ENCODE results near the gene TMEM271. TPM values are rescaled to one million over a fixed set of nuclear protein-coding genes. Genes with fewer than 3 reads are reported as not detected.

Gene TMEM271
- total and polyA plus RNA-seq, 4 donors, result not detected

- no peaks in the 10 kb centered on the region for H3K27me3 ChIP-seq (ENCODE audit: control insufficient read depth in 4 of 4, insufficient read depth in 4 of 4, low read length in 3 of 4)
- 89% methylated on average over 19 of the region's 19 CpGs for WGBS
- no peak for TF ChIP-seq RXRA (IDR thresholded peaks at IDR 0.05)
- TF ChIP-seq CTCF (IDR thresholded peaks at IDR 0.05; ENCODE audit: low read depth, low read length, missing input control), result no peak
- TF ChIP-seq NR2F2 (IDR thresholded peaks at IDR 0.05), result no peak
- TF ChIP-seq YY1 (IDR thresholded peaks at IDR 0.05), result no peak
- no peak for TF ChIP-seq JUND (IDR thresholded peaks at IDR 0.05)
- TF ChIP-seq EGR1 (IDR thresholded peaks at IDR 0.05; ENCODE audit: low read depth in 2 of 2), result no peak
- no peak for TF ChIP-seq MAX (IDR thresholded peaks at IDR 0.05)
- no peak for TF ChIP-seq REST (IDR thresholded peaks at IDR 0.05)
- TF ChIP-seq HNF4G (IDR thresholded peaks at IDR 0.05), result no peak
- no peak for TF ChIP-seq RAD21 (IDR thresholded peaks at IDR 0.05)
- TF ChIP-seq TAF1 (conservative IDR thresholded peaks at IDR 0.05), result no peak
- TF ChIP-seq GABPA (IDR thresholded peaks at IDR 0.05 in 1 of 2, conservative IDR thresholded peaks at IDR 0.05 in 1 of 2), result no peak
- no peak for TF ChIP-seq FOXA2 (IDR thresholded peaks at IDR 0.05)
- TF ChIP-seq HNF4A (conservative IDR thresholded peaks at IDR 0.05), result no peak
- no peak for TF ChIP-seq FOXA1 (IDR thresholded peaks at IDR 0.05)
- TF ChIP-seq ATF3 (IDR thresholded peaks at IDR 0.05), result no peak
- TF ChIP-seq ZBTB33 (IDR thresholded peaks at IDR 0.05), result no peak
- TF ChIP-seq SP1 (IDR thresholded peaks at IDR 0.05), result no peak
- H3K4me3 ChIP-seq (ENCODE audit: low read depth in 1 of 3, low read length in 3 of 3), result no peak overlapping the region
- H3K27ac ChIP-seq (ENCODE audit: low read depth in 1 of 2, low read length in 2 of 2), result no peak overlapping the region
- H3K9ac ChIP-seq (ENCODE audit: low read depth in 1 of 2, low read length in 2 of 2), result no peak overlapping the region
- no peaks in the 10 kb centered on the region for H3K4me1 ChIP-seq (ENCODE audit: control insufficient read depth in 4 of 4, insufficient read depth in 4 of 4, low read length in 3 of 4)
- no peaks in the 10 kb centered on the region for H3K36me3 ChIP-seq (ENCODE audit: control insufficient read depth in 4 of 4, insufficient read depth in 3 of 4, low read depth in 1 of 4, low read length in 3 of 4)
- DNase-seq (ENCODE audit: low spot score), result no peak
- peaks cover 0 to 2% (median 0%) of the 10 kb centered on the region in 4 donors for H3K9me3 ChIP-seq (ENCODE audit: control insufficient read depth in 4 of 4, low read length in 3 of 4)
Observed at GRCh38 chr4:620851-621261, 44.8 kb upstream of the TMEM271 start.

Data from liver (tissue), 9 donors.